A549 treated with RU486 at 1 μM for 4 hours (cell line): Measurements from ENCODE around the gene USP17L5. TPM values are rescaled to one million over a fixed set of nuclear protein-coding genes. Genes with fewer than 3 reads are reported as not detected.

Source experiments
- total RNA-seq: library from RNA; stranded (reverse); fragments of 200-300 nt; extraction: Qiagen RNA extraction; gene quantifications from 5 replicates; pipeline ENCODE4 v1.2.3, GENCODE V29; 2022; ENCODE audit warnings: low read depth

Gene USP17L5
- not detected in 5 replicates for total RNA-seq

GRCh38 chr4:9339103-9339502 is at the start of gene USP17L5:
USP17L5 (plus strand) TSS chr4:9339403; CDS start chr4:9339403, 0 bp downstream.

GRCh38 chr4:9324865-9325264 is 14.3 kb upstream of the USP17L5 start, which contains the start of gene USP17L24:
USP17L24 (plus strand) TSS chr4:9325165; CDS start chr4:9325165, 0 bp downstream.

DNA sequence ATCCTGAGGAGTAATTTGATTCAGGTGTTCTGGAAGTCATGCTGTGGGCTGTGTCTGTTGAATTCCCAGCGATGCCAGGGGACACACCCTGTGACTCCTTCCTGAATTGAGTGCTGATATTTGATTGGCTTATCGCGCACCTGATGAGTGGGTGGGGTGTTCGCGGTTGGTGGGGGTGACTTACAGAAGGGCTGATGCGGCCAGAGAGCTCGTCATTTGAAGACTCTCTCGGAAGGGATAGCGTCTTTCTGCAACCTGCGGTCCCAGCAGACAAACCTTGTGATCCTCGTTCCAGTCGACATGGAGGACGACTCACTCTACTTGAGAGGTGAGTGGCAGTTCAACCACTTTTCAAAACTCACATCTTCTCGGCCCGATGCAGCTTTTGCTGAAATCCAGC is 9.6 kb upstream of the USP17L5 start, which contains the start of gene USP17L25:
USP17L25 (plus strand) TSS at position 301 of the 400 bp plus-strand sequence; CDS start at position 301, 0 bp downstream.

GRCh38 chr4:9334358-9334757 is 4.8 kb upstream of the USP17L5 start, which contains the start of gene USP17L26:
USP17L26 (plus strand) TSS chr4:9334658; CDS start chr4:9334658, 0 bp downstream.

GRCh38 chr4:9343848-9344247 is 4.6 kb downstream of the USP17L5 start, which contains the start of gene USP17L27:
USP17L27 (plus strand) TSS chr4:9344148; CDS start chr4:9344148, 0 bp downstream.

DNA sequence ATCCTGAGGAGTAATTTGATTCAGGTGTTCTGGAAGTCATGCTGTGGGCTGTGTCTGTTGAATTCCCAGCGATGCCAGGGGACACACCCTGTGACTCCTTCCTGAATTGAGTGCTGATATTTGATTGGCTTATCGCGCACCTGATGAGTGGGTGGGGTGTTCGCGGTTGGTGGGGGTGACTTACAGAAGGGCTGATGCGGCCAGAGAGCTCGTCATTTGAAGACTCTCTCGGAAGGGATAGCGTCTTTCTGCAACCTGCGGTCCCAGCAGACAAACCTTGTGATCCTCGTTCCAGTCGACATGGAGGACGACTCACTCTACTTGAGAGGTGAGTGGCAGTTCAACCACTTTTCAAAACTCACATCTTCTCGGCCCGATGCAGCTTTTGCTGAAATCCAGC is 9.4 kb downstream of the USP17L5 start, which contains the start of gene USP17L28:
USP17L28 (plus strand) TSS at position 301 of the 400 bp plus-strand sequence; CDS start at position 301, 0 bp downstream.

DNA sequence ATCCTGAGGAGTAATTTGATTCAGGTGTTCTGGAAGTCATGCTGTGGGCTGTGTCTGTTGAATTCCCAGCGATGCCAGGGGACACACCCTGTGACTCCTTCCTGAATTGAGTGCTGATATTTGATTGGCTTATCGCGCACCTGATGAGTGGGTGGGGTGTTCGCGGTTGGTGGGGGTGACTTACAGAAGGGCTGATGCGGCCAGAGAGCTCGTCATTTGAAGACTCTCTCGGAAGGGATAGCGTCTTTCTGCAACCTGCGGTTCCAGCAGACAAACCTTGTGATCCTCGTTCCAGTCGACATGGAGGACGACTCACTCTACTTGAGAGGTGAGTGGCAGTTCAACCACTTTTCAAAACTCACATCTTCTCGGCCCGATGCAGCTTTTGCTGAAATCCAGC is 14.1 kb downstream of the USP17L5 start, which contains the start of gene USP17L29:
USP17L29 (plus strand) TSS at position 301 of the 400 bp plus-strand sequence; CDS start at position 301, 0 bp downstream.

DNA sequence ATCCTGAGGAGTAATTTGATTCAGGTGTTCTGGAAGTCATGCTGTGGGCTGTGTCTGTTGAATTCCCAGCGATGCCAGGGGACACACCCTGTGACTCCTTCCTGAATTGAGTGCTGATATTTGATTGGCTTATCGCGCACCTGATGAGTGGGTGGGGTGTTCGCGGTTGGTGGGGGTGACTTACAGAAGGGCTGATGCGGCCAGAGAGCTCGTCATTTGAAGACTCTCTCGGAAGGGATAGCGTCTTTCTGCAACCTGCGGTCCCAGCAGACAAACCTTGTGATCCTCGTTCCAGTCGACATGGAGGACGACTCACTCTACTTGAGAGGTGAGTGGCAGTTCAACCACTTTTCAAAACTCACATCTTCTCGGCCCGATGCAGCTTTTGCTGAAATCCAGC is 23.6 kb downstream of the USP17L5 start, which contains the start of gene USP17L30:
USP17L30 (plus strand) TSS at position 301 of the 400 bp plus-strand sequence; CDS start at position 301, 0 bp downstream.

Other genes with a start within 250 kb of the USP17L5 start
- gene FAM90A26, start 169.0 kb upstream of the USP17L5 start, total RNA-seq: not detected in 5 replicates
- gene USP17L10, start 128.7 kb upstream of the USP17L5 start, total RNA-seq: not detected in 5 replicates
- gene USP17L11, start 124.0 kb upstream of the USP17L5 start, total RNA-seq: not detected in 5 replicates
- gene USP17L12, start 119.3 kb upstream of the USP17L5 start, total RNA-seq: not detected in 5 replicates
- gene USP17L13, start 114.5 kb upstream of the USP17L5 start, total RNA-seq: not detected in 5 replicates
- gene USP17L15, start 105.0 kb upstream of the USP17L5 start, total RNA-seq: not detected in 5 replicates
- not detected in 5 replicates for gene USP17L17, start 95.5 kb upstream of the USP17L5 start, total RNA-seq
- not detected in 5 replicates for gene USP17L18, start 90.8 kb upstream of the USP17L5 start, total RNA-seq
- not detected in 5 replicates for gene USP17L19, start 86.0 kb upstream of the USP17L5 start, total RNA-seq
- not detected in 5 replicates for gene USP17L20, start 81.3 kb upstream of the USP17L5 start, total RNA-seq
- not detected in 5 replicates for gene USP17L21, start 76.5 kb upstream of the USP17L5 start, total RNA-seq
- not detected in 5 replicates for gene USP17L22, start 71.8 kb upstream of the USP17L5 start, total RNA-seq
- not detected in 5 replicates for gene USP17L24, start 14.2 kb upstream of the USP17L5 start, total RNA-seq
- not detected in 5 replicates for gene USP17L25, start 9.5 kb upstream of the USP17L5 start, total RNA-seq
- not detected in 5 replicates for gene USP17L26, start 4.7 kb upstream of the USP17L5 start, total RNA-seq
- gene USP17L27, start 4.7 kb downstream of the USP17L5 start, total RNA-seq: not detected in 5 replicates
- not detected in 5 replicates for gene USP17L28, start 9.5 kb downstream of the USP17L5 start, total RNA-seq
- not detected in 5 replicates for gene USP17L29, start 14.2 kb downstream of the USP17L5 start, total RNA-seq
- not detected in 5 replicates for gene USP17L30, start 23.7 kb downstream of the USP17L5 start, total RNA-seq
- not detected in 5 replicates for gene DEFB131A, start 105.0 kb downstream of the USP17L5 start, total RNA-seq